GM08714 (cell line): Measurements from ENCODE around the gene SEMA4G.

Experiments
- H3K4me3 ChIP-seq: fragments of 200-500 bp; sonication (Bioruptor generic); 2 replicates; pipeline ENCODE4 v1.5.1; 2014; ENCODE audit warnings: mild to moderate bottlenecking, low read length, inconsistent platforms
- ZNF274 ChIP-seq: IDR thresholded peaks from 2 replicates; pipeline ENCODE4 v1.6.1; 2012; ENCODE audit warnings: mild to moderate bottlenecking, low read depth, low read length

The SEMA4G gene

DNA sequence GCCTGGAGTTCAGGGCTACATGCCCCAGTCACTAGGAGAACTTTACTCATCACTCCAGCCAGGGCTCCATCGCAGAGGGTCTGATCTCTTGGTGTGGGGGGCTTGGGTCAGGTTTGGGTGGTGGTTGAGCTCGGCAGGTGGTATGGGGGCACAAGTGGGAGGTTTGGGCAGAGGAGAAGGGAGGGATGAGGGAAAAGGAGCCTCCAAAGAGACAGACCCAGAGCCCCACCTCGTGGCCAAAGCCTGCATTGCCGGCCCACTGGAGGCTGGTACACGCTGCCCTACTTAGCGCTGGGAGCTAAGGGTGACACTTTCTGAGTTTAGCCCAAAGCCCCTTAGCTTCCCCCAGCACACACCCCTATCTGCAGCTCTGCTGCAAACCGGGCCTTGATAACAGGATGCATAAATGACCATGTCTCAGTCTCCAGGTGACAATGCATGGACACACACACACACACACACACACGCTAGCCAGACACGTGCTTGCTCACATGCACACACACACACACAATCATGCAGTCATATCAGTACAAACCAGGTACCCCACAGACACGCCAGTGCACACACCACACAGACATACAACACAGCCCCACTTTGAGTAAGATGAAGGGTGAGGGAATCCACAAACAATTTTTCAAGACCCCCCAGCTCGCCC, 45.1 kb downstream of the SEMA4G start:
- no peak for TF ChIP-seq ZNF274
- no peak overlapping the region for H3K4me3 ChIP-seq

DNA sequence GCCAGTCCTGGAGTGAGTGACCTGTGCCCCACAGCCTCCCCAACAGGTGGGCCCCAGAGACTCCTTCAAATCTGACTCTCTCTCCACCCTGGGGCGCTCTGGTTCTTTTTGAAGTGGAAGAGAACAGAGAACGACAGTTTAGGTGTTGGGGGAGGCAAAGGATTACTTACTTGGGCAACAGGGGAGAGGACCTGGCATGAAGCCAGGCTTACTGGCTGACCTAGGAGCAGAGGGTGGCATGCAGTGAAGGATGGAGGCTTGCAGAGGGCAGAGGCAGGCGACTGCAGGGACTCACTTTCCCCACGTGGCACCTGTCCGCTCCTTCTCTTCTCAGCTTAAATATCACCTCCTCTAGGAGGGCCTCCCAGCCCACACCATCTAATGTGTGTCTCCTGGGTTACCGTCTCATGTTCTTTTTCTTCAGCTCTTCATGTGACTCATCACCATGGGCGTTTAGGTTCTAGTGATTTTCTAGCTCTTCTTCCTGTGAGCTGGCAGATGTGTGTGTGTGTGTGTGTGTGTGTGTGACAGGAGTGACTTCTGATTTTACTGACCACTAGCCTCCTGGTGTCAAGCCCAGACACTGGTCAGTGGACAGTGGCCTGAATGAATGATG, 45.8 kb downstream of the SEMA4G start:
- no peak overlapping the region for H3K4me3 ChIP-seq
- no peak for TF ChIP-seq ZNF274

DNA sequence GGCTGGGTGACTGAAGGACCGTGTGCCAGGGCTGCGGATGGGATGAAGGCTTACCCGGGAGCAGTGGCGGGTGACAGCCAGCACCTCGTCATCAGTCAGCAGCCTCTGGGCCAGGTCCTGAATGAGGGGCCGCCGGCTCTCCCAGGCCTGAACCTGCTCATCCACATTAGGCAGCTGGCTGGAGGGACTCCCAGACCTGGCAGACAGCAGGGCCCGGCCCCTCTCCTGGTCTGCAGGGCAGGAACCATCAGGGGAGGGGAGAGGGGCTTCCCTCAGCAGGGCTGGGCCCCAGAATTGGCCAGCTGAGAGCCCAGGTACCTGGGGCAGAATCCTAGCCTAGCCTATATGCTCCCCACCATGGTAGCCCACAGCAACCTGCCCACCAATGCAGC, 46.3 kb downstream of the SEMA4G start:
- no peak for TF ChIP-seq ZNF274
- no peak overlapping the region for H3K4me3 ChIP-seq

DNA sequence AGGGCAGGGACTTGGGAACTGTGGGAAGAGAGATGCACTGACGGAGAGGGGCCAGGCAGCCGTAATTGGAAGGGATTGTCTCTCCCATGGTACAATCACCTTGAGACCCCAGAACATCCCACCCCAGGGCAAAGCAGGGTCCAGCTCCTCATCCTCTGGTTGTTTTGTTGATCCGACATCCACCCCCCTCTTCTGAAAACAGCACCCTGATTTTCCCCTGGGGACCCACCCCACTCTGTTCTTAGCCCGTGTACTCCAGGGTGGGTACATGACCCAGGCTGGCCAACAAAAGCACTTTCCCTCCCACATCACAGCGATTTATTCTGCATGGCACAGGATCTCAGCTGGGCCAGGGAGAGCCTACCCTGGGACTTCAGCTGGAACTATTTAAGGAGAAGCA, 47.5 kb downstream of the SEMA4G start:
- TF ChIP-seq ZNF274 = no peak
- H3K4me3 ChIP-seq = no peak overlapping the region

DNA sequence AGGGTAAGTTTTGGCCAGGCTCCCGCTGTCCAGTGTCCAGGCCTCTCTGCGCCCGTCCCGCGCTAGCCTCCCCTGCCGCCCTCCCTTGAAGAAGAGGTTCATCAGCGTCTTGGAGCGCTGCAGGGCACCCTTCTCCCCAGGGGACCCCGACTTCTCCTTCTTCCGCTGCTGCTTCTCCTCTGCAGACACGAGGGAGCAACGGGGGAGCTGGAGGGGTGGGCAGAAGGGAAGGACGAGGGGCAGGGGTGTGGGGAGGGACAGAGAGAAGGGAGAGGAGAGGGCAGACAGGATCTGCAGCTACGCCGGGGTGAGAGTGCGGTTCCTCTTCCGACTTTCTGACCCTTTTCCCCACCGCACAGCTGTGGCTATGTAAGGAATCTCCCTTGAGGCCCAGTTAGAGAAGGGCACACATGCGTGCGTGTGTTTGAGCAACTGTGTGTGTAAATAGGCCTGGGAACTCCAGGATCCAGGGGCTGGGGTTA, 48.9 kb downstream of the SEMA4G start:
- TF ChIP-seq ZNF274 = no peak
- H3K4me3 ChIP-seq = no peak overlapping the region

DNA sequence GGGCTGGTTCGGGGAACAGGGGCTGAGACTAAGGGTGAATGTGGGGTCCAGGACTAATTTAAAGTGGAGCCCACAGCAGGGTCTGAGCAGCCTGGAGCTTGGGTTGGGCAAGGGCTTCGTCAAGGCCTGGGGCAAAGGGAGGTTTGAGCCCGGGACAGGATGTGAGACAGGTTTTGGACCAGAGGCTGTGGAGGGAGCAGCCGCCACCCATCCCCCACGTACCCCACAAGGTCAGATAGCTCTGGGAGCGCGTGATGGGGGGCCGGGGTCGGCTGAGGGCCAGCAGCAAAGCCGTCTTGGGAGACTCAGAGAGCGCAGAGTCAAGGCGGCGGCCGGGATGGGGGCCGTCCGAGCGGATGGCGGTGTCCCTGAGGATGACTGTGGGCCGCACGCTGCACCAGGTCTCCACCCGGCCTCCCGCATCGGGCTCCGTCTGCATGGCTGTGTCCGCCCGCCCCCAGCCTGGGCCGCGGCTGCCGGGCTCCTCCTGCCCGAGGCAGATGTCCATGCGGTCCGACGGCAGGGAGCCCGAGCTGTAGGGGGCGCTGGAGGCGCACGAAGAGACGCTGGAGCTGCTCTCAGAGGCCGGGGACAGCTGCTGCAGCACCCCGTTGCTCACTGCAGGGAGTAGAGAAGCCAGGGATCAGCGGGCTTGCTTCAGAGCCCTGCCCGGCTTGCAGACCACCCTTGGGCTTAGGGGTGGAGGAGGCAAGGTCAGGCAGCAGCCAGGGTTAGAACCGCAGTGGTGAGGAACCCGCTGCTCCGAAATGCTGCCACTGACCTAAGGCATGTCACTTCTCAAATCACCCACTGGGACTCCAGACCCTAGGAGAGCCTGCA, 49.5 kb downstream of the SEMA4G start:
- TF ChIP-seq ZNF274 = no peak
- no peak overlapping the region for H3K4me3 ChIP-seq
